Transverse colon (tissue), 4 donors: Measurements from ENCODE around the gene TTBK1. TPM values are rescaled to one million over a fixed set of nuclear protein-coding genes. Genes with fewer than 3 reads are reported as not detected.
A peak's percentile ranks its signal among the peaks of the same experiment; 100 is the strongest.

ENCODE experiments used
- DNase-seq: peaks from one replicate; pipeline ENCODE4 v3.0.0-alpha.2; 2019
- H3K27ac ChIP-seq, 4 donors: fragments of 200-600 bp; sonication (generic); 2 replicates each; pipeline ENCODE4 v1.5.1; 2016 to 2018; ENCODE audit warnings: inconsistent platforms in 4 of 4
- H3K27me3 ChIP-seq: fragments of 200-600 bp; sonication (generic); 2 replicates; pipeline ENCODE4 v1.5.1; 2017; ENCODE audit warnings: inconsistent platforms
- H3K36me3 ChIP-seq, 4 donors: fragments of 200-600 bp; sonication (generic); 2 replicates each; pipeline ENCODE4 v1.5.1; 2017 to 2019; ENCODE audit warnings: inconsistent platforms in 4 of 4
- H3K4me1 ChIP-seq, 4 donors: fragments of 200-600 bp; sonication (generic); 2 replicates each; pipeline ENCODE4 v1.5.1; 2017 to 2020; ENCODE audit warnings: inconsistent platforms in 4 of 4
- H3K4me3 ChIP-seq, 4 donors: fragments of 200-600 bp; sonication (generic); 1 replicate in 1 of 4; 2 replicates in 3 of 4; pipeline versions ENCODE4 v1.5.1 to v1.6.1; 2017 to 2019; ENCODE audit warnings: inconsistent platforms in 4 of 4
- H3K9me3 ChIP-seq, 2 donors: fragments of 200-600 bp; sonication (generic); 2 replicates each; pipeline ENCODE4 v1.5.1; 2017 to 2019; ENCODE audit warnings: inconsistent platforms in 2 of 2
- CTCF ChIP-seq, 5 experiments: fragments of 200-600 bp in 3 of 5; fragments of 450-650 bp in 2 of 5; sonication (generic) in 3 of 5; IDR thresholded peaks; 1 replicate in 2 of 5; 2 replicates in 3 of 5; pipeline ENCODE4 v1.5.1; 2016 to 2017; ENCODE audit warnings: antibody characterized with exemption in 5 of 5, inconsistent platforms in 3 of 5, mild to moderate bottlenecking in 2 of 5, moderate library complexity in 1 of 5
- EP300 ChIP-seq: sonication (generic); formaldehyde crosslinking; IDR thresholded peaks from one replicate; pipeline ENCODE4 v1.6.1; 2017; ENCODE audit warnings: antibody characterized with exemption, low read depth
- POLR2A ChIP-seq: fragments of 450-650 bp; IDR thresholded peaks from one replicate; pipeline ENCODE4 v1.6.1; 2016; ENCODE audit warnings: antibody characterized with exemption, mild to moderate bottlenecking, moderate library complexity
- POLR2AphosphoS5 ChIP-seq, 3 donors: sonication (generic); formaldehyde crosslinking; IDR thresholded peaks; one replicate each; pipeline ENCODE4 v1.6.1; 2016; ENCODE audit warnings: antibody characterized with exemption in 3 of 3
- WGBS, 2 donors: methylation state at CpG; one replicate each; pipeline ENCODE4 v1.1.5; 2018; ENCODE audit warnings: low coverage in 1 of 2; 5-methylcytosine and 5-hydroxymethylcytosine counted together
- in situ Hi-C, 4 donors: fragments of 200-750 bp; cut with MboI; loops; one replicate each; pipeline versions ENCODE4 v1.15.0 to v1.15.1; 2017; ENCODE audit warnings: low sequenced_read_pairs in 3 of 4, low pct_ligation_motif_present in 1 of 4, low pct_unique_long_range_greater_than_20kb in 1 of 4
- intact Hi-C: fragments of 100-400 bp; cut with DNase I; formaldehyde crosslinking; loops from one replicate; pipeline ENCODE4 v1.15.1; 2023; ENCODE audit warnings: low total_unique reads
- total RNA-seq, 4 donors: library from RNA; depleted of rRNA; stranded (reverse); fragments of >200 nt; gene quantifications; one replicate each; pipeline ENCODE4 v1.1.0, GENCODE V29; 2016

Gene TTBK1
- total RNA-seq, 4 donors from 2014 or later, result 0.20 to 1.1 (median 0.36) TPM

DNA sequence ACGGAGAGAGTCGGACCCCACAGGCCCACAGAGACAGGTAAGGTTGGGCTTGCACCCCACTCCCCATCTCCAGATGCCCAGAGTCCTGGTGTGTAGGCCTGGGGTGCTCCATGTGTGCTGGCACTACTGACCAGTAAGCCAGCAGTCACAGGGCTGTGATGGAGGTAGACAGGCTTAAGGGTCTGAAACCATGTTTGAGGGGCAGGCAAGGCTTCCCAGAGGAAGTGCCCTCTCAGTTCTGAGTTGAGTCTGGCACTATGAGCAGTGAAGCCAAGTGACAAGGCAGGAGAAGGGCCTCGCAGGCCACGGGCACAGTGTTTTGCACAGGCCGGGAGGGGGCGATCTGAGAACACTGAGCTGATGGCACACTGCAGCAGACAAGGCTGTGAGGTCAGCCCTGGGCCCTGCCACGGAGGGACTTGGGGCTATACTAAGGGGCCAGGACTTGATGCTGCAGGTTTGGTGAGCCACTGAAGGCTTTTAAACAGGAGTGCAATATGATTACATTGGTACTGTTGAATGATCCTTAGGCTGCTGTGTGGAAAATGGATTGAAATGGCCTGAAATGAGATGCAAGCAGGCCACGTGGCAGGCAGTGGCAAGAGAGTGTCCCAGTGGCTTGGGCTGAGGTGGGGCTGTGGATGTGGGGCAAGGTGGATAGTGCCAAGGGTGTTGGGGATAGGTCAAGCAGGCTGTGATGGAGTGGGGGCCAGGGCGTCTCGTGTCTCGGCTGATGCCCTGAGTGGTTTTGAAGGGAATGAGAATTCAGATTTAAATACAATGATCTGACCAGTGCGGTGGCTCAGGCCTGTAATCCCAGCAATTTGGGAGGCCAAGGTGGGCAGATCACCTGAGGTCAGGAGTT is 20.3 kb downstream of the TTBK1 start:
- in situ Hi-C loops (loop anchor here in 1 of 4 donors (10.0 kb wide), 1 partner anchor 71 kb away; no protein-coding TSS in a partner anchor), intact Hi-C loops (loop anchor here (5.0 kb wide), 2 partner anchors 69 to 244 kb away; no protein-coding TSS in a partner anchor)
- DNase-seq, result peak; percentile 88
- Histone ChIP-seq H3K9me3 (no peaks in the 10 kb centered on the region), H3K36me3 (no peaks in the 10 kb centered on the region), H3K27ac (no peak overlapping the region), H3K4me3 (no peak overlapping the region), H3K27me3 (no peaks in the 10 kb centered on the region), H3K4me1 (peaks cover 10 to 16% (median 15%) of the 10 kb centered on the region in 4 donors)
- TF ChIP-seq CTCF (IDR thresholded peaks at IDR 0.05) (peak; percentile 73 to 89 (median 79)), POLR2A (no peak)
- WGBS, 2 donors, result 39% methylated on average over 11 of the region's 12 CpGs; no CpG with 5 or more reads in 1 of the 2 donors

DNA sequence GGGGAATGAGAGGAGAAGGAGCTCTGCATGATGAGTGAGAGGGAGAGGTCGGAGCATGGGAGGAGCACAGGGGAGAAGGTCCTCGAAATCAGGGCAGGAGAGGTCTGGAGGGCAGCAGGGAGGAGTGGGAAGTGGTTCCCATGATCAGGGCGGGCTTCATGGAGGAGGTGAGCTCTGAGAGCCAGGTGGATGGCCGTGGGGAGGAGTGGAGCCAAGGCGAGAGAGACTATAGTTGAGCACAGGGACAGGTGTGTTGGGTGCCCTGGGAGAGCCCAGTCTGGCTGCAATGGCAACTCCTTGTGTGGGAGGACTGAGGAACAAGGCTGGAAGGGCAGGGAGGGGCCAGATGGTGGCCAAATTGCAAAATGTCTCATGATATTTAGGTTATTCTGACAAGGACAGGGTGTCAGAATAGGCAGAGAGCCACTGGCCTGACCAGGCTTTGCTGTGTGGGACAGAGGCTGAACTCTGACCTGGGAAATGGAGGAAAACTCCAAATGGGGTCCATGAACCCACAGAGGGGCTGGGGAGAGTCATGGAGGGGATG is 21.4 kb downstream of the TTBK1 start:
- TF ChIP-seq EP300 (no peak), POLR2AphosphoS5 (IDR thresholded peaks at IDR 0.05) (no peak)
- 83 to 90% methylated on average over 2 to 5 of the region's 5 CpGs for WGBS, 2 donors
- H3K4me1 ChIP-seq, result peaks cover 18 to 28% (median 26%) of the 10 kb centered on the region in 4 donors
- no peaks in the 10 kb centered on the region for H3K9me3 ChIP-seq
- in situ Hi-C loops (loop anchor here in 1 of 4 donors (10.0 kb wide), 1 partner anchor 70 kb away; no protein-coding TSS in a partner anchor), intact Hi-C loops (loop anchor here (5.0 kb wide), 2 partner anchors 68 to 243 kb away; no protein-coding TSS in a partner anchor)
- H3K4me3 ChIP-seq, result no peak overlapping the region
- DNase-seq, result no peak
- no peak overlapping the region for H3K27ac ChIP-seq
- H3K27me3 ChIP-seq, result no peaks in the 10 kb centered on the region
- no peaks in the 10 kb centered on the region for H3K36me3 ChIP-seq

GRCh38 chr6:43265564-43265963 is 22.3 kb downstream of the TTBK1 start:
- H3K27me3 ChIP-seq, result no peaks in the 10 kb centered on the region
- WGBS, 2 donors, result 72 to 83% methylated on average over 4 to 6 of the region's 6 CpGs
- H3K27ac ChIP-seq, result no peak overlapping the region
- no peak overlapping the region for H3K4me3 ChIP-seq
- H3K9me3 ChIP-seq, result no peaks in the 10 kb centered on the region
- DNase-seq, result no peak
- H3K4me1 ChIP-seq, result peaks cover 25 to 37% (median 34%) of the 10 kb centered on the region in 4 donors
- no peak for TF ChIP-seq CTCF (IDR thresholded peaks at IDR 0.05)
- TF ChIP-seq EP300, result no peak
- TF ChIP-seq POLR2AphosphoS5 (IDR thresholded peaks at IDR 0.05), result no peak
- TF ChIP-seq POLR2A, result no peak
- in situ Hi-C loops, result loop anchor here in 1 of 4 donors (10.0 kb wide), 1 partner anchor 69 kb away; no protein-coding TSS in a partner anchor
- intact Hi-C loops, result no loop called here
- H3K36me3 ChIP-seq, result no peaks in the 10 kb centered on the region

DNA sequence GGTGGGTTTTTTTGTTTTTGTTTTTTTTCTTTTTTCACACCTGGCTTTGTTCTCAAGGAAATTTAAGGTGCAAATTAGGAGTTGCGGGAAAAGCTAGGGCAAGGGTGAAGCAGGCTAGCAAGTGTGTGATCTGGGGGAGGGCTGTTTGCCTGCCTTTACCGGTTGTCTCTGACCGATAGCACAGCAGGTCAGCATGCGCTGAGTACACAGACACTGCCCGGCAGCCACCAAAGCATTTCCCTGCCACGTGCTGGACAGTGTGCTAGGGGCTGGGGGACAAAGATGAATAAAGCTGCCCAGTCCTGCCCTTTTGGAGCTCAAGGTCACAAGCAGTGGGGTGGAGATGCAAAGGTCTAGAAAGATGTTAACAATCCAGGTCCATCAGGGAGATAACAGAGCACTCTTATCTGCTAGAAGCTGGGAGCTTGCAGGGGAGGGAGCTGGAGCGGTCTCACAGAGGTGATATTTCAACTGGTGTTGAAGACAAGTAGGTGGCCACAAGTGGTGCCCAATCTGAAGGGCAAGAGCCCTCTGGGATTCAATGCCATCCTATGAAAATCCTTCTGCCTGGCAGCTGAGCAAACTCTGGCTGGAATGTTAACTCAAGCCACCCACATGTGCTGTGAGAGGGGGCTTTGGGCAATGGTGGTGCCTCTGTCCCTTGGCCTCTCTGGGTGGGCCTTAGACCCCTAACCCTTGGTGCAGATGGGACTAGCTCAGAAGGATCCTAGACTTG is 24.5 kb downstream of the TTBK1 start:
- no peaks in the 10 kb centered on the region for H3K9me3 ChIP-seq
- intact Hi-C loops, result no loop called here
- no peaks in the 10 kb centered on the region for H3K36me3 ChIP-seq
- WGBS, 2 donors, result 54 to 70% methylated on average over 4 to 7 of the region's 7 CpGs
- H3K27ac ChIP-seq, result peak overlapping the region; percentile 3 to 88 (median 54)
- TF ChIP-seq CTCF (IDR thresholded peaks at IDR 0.05) (no peak), EP300 (no peak), POLR2A (no peak), POLR2AphosphoS5 (IDR thresholded peaks at IDR 0.05) (no peak)
- in situ Hi-C loops, result loop anchor here in 1 of 4 donors (10.0 kb wide), 1 partner anchor 67 kb away; no protein-coding TSS in a partner anchor
- H3K27me3 ChIP-seq, result no peaks in the 10 kb centered on the region
- peak; percentile 51 for DNase-seq
- no peak overlapping the region for H3K4me3 ChIP-seq
- peaks cover 29 to 45% (median 40%) of the 10 kb centered on the region in 4 donors for H3K4me1 ChIP-seq
